ENCODE measurements around the gene INTS1.
"Not testable (repeated sequence)": the region's sequence is repeated elsewhere in the genome, so short reads cannot be mapped to it uniquely, and the experiment has no call there.

Gene INTS1

GRCh38 chr7:1460821-1461645 is 43.2 kb downstream of the INTS1 start:
- DNase-seq: no peak

- peak; percentile 47 for DNase-seq
Observed at GRCh38 chr7:1459920-1460820, 44.0 kb downstream of the INTS1 start.

- DNase-seq: peak; percentile 98
Observed at GRCh38 chr7:1459512-1459892, 44.7 kb downstream of the INTS1 start.

GRCh38 chr7:1458683-1459511 is 45.3 kb downstream of the INTS1 start, which contains the start of gene MICALL2:
Gene MICALL2, minus strand, starts transcription at chr7:1459470. Its CDS starts 144 bp downstream, at chr7:1459326.
- DNase-seq: peak; percentile 63

GRCh38 chr7:1457949-1458682 is 46.1 kb downstream of the INTS1 start:
- DNase-seq: peak; percentile 19

GRCh38 chr7:1457059-1457948 is 46.9 kb downstream of the INTS1 start:
- no peak for DNase-seq

GRCh38 chr7:1455955-1456354 is 48.2 kb downstream of the INTS1 start:
- no peak for DNase-seq

- peak; percentile 97 for DNase-seq
Observed at GRCh38 chr7:1455241-1455939, 48.8 kb downstream of the INTS1 start.

GRCh38 chr7:1454542-1454941 is 49.6 kb downstream of the INTS1 start:
- no peak for DNase-seq

- no peak for DNase-seq
Observed at GRCh38 chr7:1452205-1452604, 52.0 kb downstream of the INTS1 start.

- DNase-seq: no peak
Observed at GRCh38 chr7:1450987-1451386, 53.2 kb downstream of the INTS1 start.

GRCh38 chr7:1450431-1450830 is 53.8 kb downstream of the INTS1 start:
- no peak for DNase-seq

- DNase-seq: no peak
Observed at GRCh38 chr7:1449951-1450350, 54.2 kb downstream of the INTS1 start.

GRCh38 chr7:1449501-1449900 is 54.7 kb downstream of the INTS1 start:
- no peak for DNase-seq

GRCh38 chr7:1448958-1449357 is 55.2 kb downstream of the INTS1 start:
- DNase-seq: no peak

- no peak for DNase-seq
Observed at GRCh38 chr7:1447551-1448244, 56.5 kb downstream of the INTS1 start.

- no peak for DNase-seq
Observed at GRCh38 chr7:1447112-1447511, 57.1 kb downstream of the INTS1 start.

- no peak for DNase-seq
Observed at GRCh38 chr7:1446620-1447032, 57.6 kb downstream of the INTS1 start.

- not testable (repeated sequence) for DNase-seq
Observed at GRCh38 chr7:1446026-1446425, 58.2 kb downstream of the INTS1 start.

- DNase-seq: no peak
Observed at GRCh38 chr7:1445341-1445740, 58.8 kb downstream of the INTS1 start.
